H1 (cell line): ENCODE data around the gene GDPD1. TPM values are rescaled to one million over a fixed set of nuclear protein-coding genes. Genes with fewer than 3 reads are reported as not detected.

Source experiments
- CTCF ChIA-PET: fragments of 300-600 bp; sonication (Branson Sonifier 250); formaldehyde crosslinking; loops from one replicate; lab custom pipeline; 2021; ENCODE audit not compliant: partially characterized antibody; lab: Charles Lee
- POLR2A ChIA-PET: fragments of 300-600 bp; sonication (Branson Sonifier 250); formaldehyde crosslinking; loops from one replicate; lab custom pipeline; 2021; ENCODE audit warnings: inconsistent platforms; ENCODE audit not compliant: partially characterized antibody; lab: Charles Lee
- DNase-seq, 2 experiments: peaks; one replicate each; pipeline versions ENCODE4 v3.0.0 to v3.0.0-alpha.2; 2010 to 2022; ENCODE audit warnings: low spot score in 2 of 2, low read depth in 1 of 2, mixed read lengths in 1 of 2
- FAIRE-seq: peaks from 2 replicates; lab custom pipeline; 2011; peaks lifted over from hg19 to GRCh38; lab: Jason Lieb, UNC
- H2AFZ ChIP-seq: 2 replicates; pipeline ENCODE4 v1.8.1; 2012; ENCODE audit warnings: low read length, inconsistent platforms
- H2AK5ac ChIP-seq: 2 replicates; pipeline ENCODE4 v1.6.1; 2013; ENCODE audit warnings: low read depth, low read length
- H2BK120ac ChIP-seq: replicated peaks from 2 replicates; pipeline ENCODE3; 2013; ENCODE audit warnings: low read depth, low read length, inconsistent platforms
- H2BK12ac ChIP-seq: 2 replicates; pipeline ENCODE4 v1.6.1; 2013; ENCODE audit warnings: low read depth, low read length
- H2BK15ac ChIP-seq: 2 replicates; pipeline ENCODE4 v1.6.1; 2013; ENCODE audit warnings: low read length
- H2BK20ac ChIP-seq: 2 replicates; pipeline ENCODE4 v1.6.1; 2013; ENCODE audit warnings: low read length
- H2BK5ac ChIP-seq: 2 replicates; pipeline ENCODE4 v1.6.1; 2013; ENCODE audit warnings: low read depth, low read length
- H3K14ac ChIP-seq: 2 replicates; pipeline ENCODE4 v1.6.1; 2013; ENCODE audit warnings: inconsistent platforms; ENCODE audit not compliant: insufficient read length
- H3K18ac ChIP-seq: 2 replicates; pipeline ENCODE4 v1.6.1; 2013; ENCODE audit warnings: low read length; ENCODE audit errors: extremely low read depth
- H3K23ac ChIP-seq: 2 replicates; pipeline ENCODE4 v1.6.1; 2013; ENCODE audit warnings: inconsistent platforms; ENCODE audit not compliant: insufficient read length
- H3K23me2 ChIP-seq: 2 replicates; pipeline ENCODE4 v1.6.1; 2013; ENCODE audit warnings: low read depth, low read length
- H3K27ac ChIP-seq: 2 replicates; pipeline ENCODE4 v1.6.1; 2011; ENCODE audit warnings: low read depth, low read length, inconsistent platforms
- H3K27me3 ChIP-seq, 4 experiments: replicated peaks in 1 of 4; 1 replicate in 1 of 4; 2 replicates in 3 of 4; pipeline versions ENCODE4 v1.6.1 to v1.8.1; 2011 to 2013; ENCODE audit warnings: low read length in 3 of 4, mild to moderate bottlenecking in 3 of 4, inconsistent platforms in 2 of 4, mixed read lengths in 2 of 4, moderate library complexity in 1 of 4; ENCODE audit not compliant: control insufficient read depth in 3 of 4, insufficient read depth in 3 of 4; ENCODE audit errors: extremely low read depth in 1 of 4
- H3K36me3 ChIP-seq, 4 experiments: 2 replicates each; pipeline versions ENCODE4 v1.6.1 to v1.8.1; 2011 to 2013; ENCODE audit warnings: mild to moderate bottlenecking in 4 of 4, low read length in 3 of 4, moderate library complexity in 2 of 4, control low read depth in 1 of 4, inconsistent platforms in 1 of 4; ENCODE audit not compliant: insufficient read depth in 4 of 4, control insufficient read depth in 2 of 4
- H3K4ac ChIP-seq: replicated peaks from 2 replicates; pipeline ENCODE3; 2013; ENCODE audit warnings: low read length, low read depth, mixed read lengths, inconsistent platforms; ENCODE audit not compliant: insufficient read length
- H3K4me1 ChIP-seq, 4 experiments: replicated peaks in 1 of 4; 1 replicate in 1 of 4; 2 replicates in 3 of 4; pipeline versions ENCODE4 v1.6.1 to v1.8.1; 2011 to 2013; ENCODE audit warnings: low read length in 3 of 4, inconsistent platforms in 2 of 4, mixed read lengths in 1 of 4; ENCODE audit not compliant: insufficient read depth in 4 of 4, control insufficient read depth in 3 of 4
- H3K4me2 ChIP-seq, 2 experiments: 2 replicates each; pipeline versions ENCODE4 v1.6.1 to v1.8.1; 2011 to 2013; ENCODE audit warnings: low read depth in 2 of 2, low read length in 2 of 2, control low read depth in 1 of 2, inconsistent platforms in 1 of 2, mild to moderate bottlenecking in 1 of 2; ENCODE audit not compliant: insufficient read depth in 1 of 2
- H3K4me3 ChIP-seq, 4 experiments: fragments of 200-600, 300-600 bp in 1 of 4; sonication (generic), shearing (Covaris generic), sonication (Bioruptor Twin) in 1 of 4; 2 replicates each; pipeline versions ENCODE4 v1.5.1 to v1.8.1; 2011 to 2016; ENCODE audit warnings: low read length in 4 of 4, low read depth in 3 of 4, control low read depth in 2 of 4, inconsistent platforms in 2 of 4, mild to moderate bottlenecking in 2 of 4, mixed read lengths in 1 of 4, moderate library complexity in 1 of 4; ENCODE audit not compliant: insufficient read depth in 2 of 4; ENCODE audit errors: extremely low read depth in 1 of 4
- H3K56ac ChIP-seq: replicated peaks from 2 replicates; pipeline ENCODE3; 2013; ENCODE audit warnings: low read depth, mild to moderate bottlenecking, mixed read lengths, low read length, inconsistent platforms; ENCODE audit not compliant: insufficient read length
- H3K79me1 ChIP-seq: 2 replicates; pipeline ENCODE4 v1.6.1; 2013; ENCODE audit warnings: low read depth, low read length, control low read depth
- H3K79me2 ChIP-seq, 2 experiments: 2 replicates each; pipeline versions ENCODE4 v1.6.1 to v1.8.1; 2012 to 2013; ENCODE audit warnings: low read length in 2 of 2, mild to moderate bottlenecking in 2 of 2, inconsistent platforms in 1 of 2; ENCODE audit not compliant: insufficient read depth in 2 of 2, control insufficient read depth in 1 of 2
- H3K9ac ChIP-seq, 4 experiments: replicated peaks in 1 of 4; 1 replicate in 1 of 4; 2 replicates in 3 of 4; pipeline versions ENCODE4 v1.6.1 to v1.8.1; 2011 to 2013; ENCODE audit warnings: low read depth in 3 of 4, low read length in 3 of 4, control low read depth in 2 of 4, mild to moderate bottlenecking in 2 of 4, moderate library complexity in 2 of 4, inconsistent platforms in 1 of 4; ENCODE audit errors: extremely low read depth in 1 of 4
- H3K9me3 ChIP-seq, 2 experiments: 2 replicates each; pipeline versions ENCODE4 v1.6.1 to v1.8.1; 2012 to 2013; ENCODE audit warnings: mild to moderate bottlenecking in 2 of 2, moderate library complexity in 2 of 2, control low read depth in 1 of 2, inconsistent platforms in 1 of 2, low read depth in 1 of 2, low read length in 1 of 2, mixed read lengths in 1 of 2; ENCODE audit not compliant: insufficient read depth in 2 of 2
- H4K20me1 ChIP-seq, 2 experiments: replicated peaks in 1 of 2; 2 replicates each; pipeline versions ENCODE3 to v1.8.1; 2011 to 2013; ENCODE audit warnings: inconsistent platforms in 2 of 2, low read length in 2 of 2, mild to moderate bottlenecking in 1 of 2; ENCODE audit not compliant: insufficient read depth in 2 of 2, control insufficient read depth in 1 of 2
- H4K5ac ChIP-seq: 2 replicates; pipeline ENCODE4 v1.6.1; 2013; ENCODE audit warnings: low read length, low read depth, mixed read lengths, inconsistent platforms; ENCODE audit not compliant: insufficient read length
- H4K8ac ChIP-seq: 2 replicates; pipeline ENCODE4 v1.8.0; 2013; ENCODE audit warnings: mild to moderate bottlenecking, moderate library complexity, low read length, inconsistent platforms; ENCODE audit not compliant: insufficient read depth; ENCODE audit errors: extremely low read depth
- H4K91ac ChIP-seq: replicated peaks from 2 replicates; pipeline ENCODE3; 2013; ENCODE audit warnings: low read length, mixed read lengths, inconsistent platforms; ENCODE audit not compliant: insufficient read length
- BRCA1 ChIP-seq: IDR thresholded peaks from 2 replicates; pipeline ENCODE4 v1.6.1; 2012; ENCODE audit warnings: low read depth, low read length, improper control_type of control experiment
- CBX8 ChIP-seq: fragments of 300-800, 300-1000 bp; sonication (generic); IDR thresholded peaks from 2 replicates; pipeline ENCODE4 v1.7.1; 2016; ENCODE audit warnings: low read depth, low read length, borderline replicate concordance
- CREB1 ChIP-seq: IDR thresholded peaks from 2 replicates; pipeline ENCODE4 v1.6.1; 2012; ENCODE audit warnings: inconsistent platforms
- HDAC2 ChIP-seq, 2 experiments: fragments of 300-600 bp in 1 of 2; sonication (generic) in 1 of 2; IDR thresholded peaks; 2 replicates each; pipeline ENCODE4 v1.6.1; 2011 to 2012; ENCODE audit warnings: low read depth in 2 of 2, low read length in 2 of 2, mild to moderate bottlenecking in 2 of 2, moderate library complexity in 2 of 2, borderline replicate concordance in 1 of 2, inconsistent platforms in 1 of 2
- KDM4A ChIP-seq: IDR thresholded peaks from one replicate; pipeline ENCODE4 v1.7.1; 2012; ENCODE audit warnings: low read depth, mild to moderate bottlenecking, moderate library complexity, low read length, inconsistent platforms; ENCODE audit not compliant: severe bottlenecking
- SIRT6 ChIP-seq: IDR thresholded peaks from one replicate; pipeline ENCODE4 v1.7.1; 2012; ENCODE audit warnings: low read length, inconsistent platforms
- TBP ChIP-seq: IDR thresholded peaks from 2 replicates; pipeline ENCODE4 v1.6.1; 2011; ENCODE audit warnings: low read depth, low read length, improper control_type of control experiment
- TEAD4 ChIP-seq: IDR thresholded peaks from 2 replicates; pipeline ENCODE4 v1.6.1; 2012; ENCODE audit warnings: low read depth, low read length, inconsistent platforms, mixed read lengths
- WGBS, 2 experiments: shearing (Covaris generic) in 1 of 2; methylation state at CpG; one replicate each; pipeline versions ENCODE4 v1.1.6 to v1.1.7; 2013 to 2015; ENCODE audit warnings: low lambda C conversion rate in 2 of 2, mixed read lengths in 2 of 2, inconsistent platforms in 1 of 2, low coverage in 1 of 2, missing lambda C conversion rate in 1 of 2; ENCODE audit not compliant: insufficient replicate concordance in 2 of 2, insufficient coverage in 1 of 2, insufficient read length in 1 of 2; ENCODE audit errors: extremely low coverage in 1 of 2, missing lambda C conversion rate in 1 of 2; 5-methylcytosine and 5-hydroxymethylcytosine counted together
- long read RNA-seq, 2 experiments: library from RNA in 1 of 2; library from capped mRNA in 1 of 2; stranded (forward); transcript quantifications; one replicate each; pipeline ENCODE4 v2.0.0, GENCODE V29; 2021; ENCODE audit warnings: inconsistent platforms in 1 of 2
- polyA minus RNA-seq, 3 experiments: library from RNA; depleted of rRNA, polyadenylated mRNA; stranded (reverse); fragments of >200 nt; gene quantifications; 1 replicate in 2 of 3; 2 replicates in 1 of 3; pipeline ENCODE4 v1.2.3, GENCODE V29; 2011
- polyA plus RNA-seq, 7 experiments: library from polyadenylated mRNA; depleted of rRNA in 3 of 7; stranded (reverse) in 5 of 7; unstranded in 2 of 7; fragments of >200 nt in 5 of 7; fragments of 200-250 nt in 2 of 7; gene quantifications; 1 replicate in 5 of 7; 2 replicates in 1 of 7; 4 replicates in 1 of 7; pipeline versions ENCODE4 v1.2.1 to v1.2.3, GENCODE V29; 2011 to 2013; ENCODE audit warnings: missing spikeins in 2 of 7, mixed read lengths in 2 of 7
- total RNA-seq: library from RNA; stranded (reverse); fragmentation: NEBNext Ultra II Directional; extraction: Animal tissue kit (Norgen Biotek cat#: 25700); gene quantifications from 2 replicates; pipeline ENCODE4 v1.2.1, GENCODE V29; 2021

GDPD1 gene
- total RNA-seq (6.7 and 7.7 TPM in 2 replicates), polyA plus RNA-seq (2011; rRNA removed) (2.0 and 3.2 TPM in 2 replicates), polyA minus RNA-seq (2011; rRNA and poly(A)+ RNA removed) (8.0 and 12.0 TPM in 2 replicates)
- polyA plus RNA-seq (2011; cell fraction: cytosol; rRNA removed) = 3.8 TPM
- polyA plus RNA-seq (2011; cell fraction: nucleus; rRNA removed) = 1.8 TPM
- 4.8 to 7.1 TPM (median 6.2 TPM) in 4 replicates for polyA plus RNA-seq (2012, experiment 1 of 2)
- 1.3 TPM for polyA plus RNA-seq (2012, experiment 2 of 2)
- 7.4 TPM for polyA plus RNA-seq (2013, experiment 1 of 2)
- 9.6 TPM for polyA plus RNA-seq (2013, experiment 2 of 2)
- 6.0 TPM for polyA minus RNA-seq (2011; cell fraction: cytosol; rRNA and poly(A)+ RNA removed)
- 9.9 TPM for polyA minus RNA-seq (2011; cell fraction: nucleus; rRNA and poly(A)+ RNA removed)
- long read RNA-seq, experiment 1, partial matches to known transcripts = 0 of 3 reads
- long read RNA-seq, experiment 1, other reads (novel, unspliced or antisense) = 3 of 3 reads
- long read RNA-seq, experiment 2, partial matches to known transcripts = 0 of 4 reads
- long read RNA-seq, experiment 2, other reads (novel, unspliced or antisense) = 0 of 4 reads

- Histone ChIP-seq H2AFZ (peak within 1 kb of the TSS; percentile 98), H4K5ac (peak within 1 kb of the TSS; percentile 87), H3K4me2 (peak within 1 kb of the TSS; percentile 64 to 95), H4K8ac (peak within 1 kb of the TSS; percentile 74), H4K20me1 (no peaks in the 10 kb centered on the region), H2BK15ac (no peak within 1 kb of the TSS; the same call in 1 of the 2 replicates), H3K23me2 (peaks cover 7% of the 10 kb centered on the region; the same call in 1 of the 2 replicates), H3K79me1 (no peaks in the 10 kb centered on the region), H3K27ac (peak within 1 kb of the TSS; percentile 53; the same call in 1 of the 2 replicates), H3K18ac (peak within 1 kb of the TSS; percentile 87), H3K9me3 (no peaks in the 10 kb centered on the region), H3K4me3 (peak within 1 kb of the TSS; percentile 69 to 94 (median 93)), H4K91ac (peak within 1 kb of the TSS; percentile 70), H3K56ac (peak within 1 kb of the TSS; percentile 71), H2BK12ac (peak within 1 kb of the TSS; percentile 80; the same call in 1 of the 2 replicates), H2BK120ac (no peak within 1 kb of the TSS), H3K79me2 (no peaks in the 10 kb centered on the region), H3K23ac (no peak within 1 kb of the TSS), H3K27me3 (no peaks in the 10 kb centered on the region), H3K36me3 (no peaks in the 10 kb centered on the region), H3K4ac (peak within 1 kb of the TSS; percentile 80), H3K4me1 (no peaks in the 10 kb centered on the region; a peak in 2 of 7 replicates), H2AK5ac (no peak within 1 kb of the TSS), H2BK20ac (no peak within 1 kb of the TSS), H2BK5ac (0 out of 2 replicates have a peak within 1 kb of the TSS, but pooled peaks have one; percentile 68), H3K14ac (no peak within 1 kb of the TSS), H3K9ac (peak within 1 kb of the TSS; percentile 36 to 79 (median 73))
- POLR2A ChIA-PET = interaction anchor here (0.7 to 2.0 kb wide), 3 partner anchors 10 to 186 kb away, joined by 3 to 16 read pairs (median 4); partner anchors contain the start of gene SMG8
- 2% methylated on average over 60 of the region's 60 CpGs; no CpG with 5 or more reads in 1 of the 2 experiments for whole genome bisulfite sequencing, 2 experiments
- CTCF ChIA-PET = interaction anchor here (0.5 to 1.2 kb wide), 10 partner anchors 8 to 343 kb away, joined by 3 to 4 read pairs (median 3); no protein-coding TSS in a partner anchor
- DNase-seq (peak; percentile 88 to 97), FAIRE-seq (no peak)
- TF ChIP-seq BRCA1 (no peak), CBX8 (no peak), KDM4A (peak; percentile 91), TBP (peak; percentile 62), CREB1 (no peak; the same call in 1 of the 2 replicates), HDAC2 (IDR thresholded peaks at IDR 0.05; ENCODE audit: borderline replicate concordance in 1 of 2, low read depth in 2 of 2, low read length in 2 of 2) (no peak), TEAD4 (no peak), SIRT6 (no peak)
These were observed at the start of gene GDPD1 for GRCh38 chr17:59220328-59221158. TSS of gene GDPD1 (plus strand) at chr17:59220511. CDS start at chr17:59220610, 99 bp downstream.
